GM19099 (cell line): Measurements from ENCODE around the gene LURAP1L.

ENCODE experiments used
- POLR2A ChIP-seq: IDR thresholded peaks from 3 replicates; pipeline ENCODE4 v1.6.1; 2011; ENCODE audit warnings: low read depth; ENCODE audit not compliant: insufficient read length; ENCODE audit errors: extremely low read depth

Gene LURAP1L

DNA sequence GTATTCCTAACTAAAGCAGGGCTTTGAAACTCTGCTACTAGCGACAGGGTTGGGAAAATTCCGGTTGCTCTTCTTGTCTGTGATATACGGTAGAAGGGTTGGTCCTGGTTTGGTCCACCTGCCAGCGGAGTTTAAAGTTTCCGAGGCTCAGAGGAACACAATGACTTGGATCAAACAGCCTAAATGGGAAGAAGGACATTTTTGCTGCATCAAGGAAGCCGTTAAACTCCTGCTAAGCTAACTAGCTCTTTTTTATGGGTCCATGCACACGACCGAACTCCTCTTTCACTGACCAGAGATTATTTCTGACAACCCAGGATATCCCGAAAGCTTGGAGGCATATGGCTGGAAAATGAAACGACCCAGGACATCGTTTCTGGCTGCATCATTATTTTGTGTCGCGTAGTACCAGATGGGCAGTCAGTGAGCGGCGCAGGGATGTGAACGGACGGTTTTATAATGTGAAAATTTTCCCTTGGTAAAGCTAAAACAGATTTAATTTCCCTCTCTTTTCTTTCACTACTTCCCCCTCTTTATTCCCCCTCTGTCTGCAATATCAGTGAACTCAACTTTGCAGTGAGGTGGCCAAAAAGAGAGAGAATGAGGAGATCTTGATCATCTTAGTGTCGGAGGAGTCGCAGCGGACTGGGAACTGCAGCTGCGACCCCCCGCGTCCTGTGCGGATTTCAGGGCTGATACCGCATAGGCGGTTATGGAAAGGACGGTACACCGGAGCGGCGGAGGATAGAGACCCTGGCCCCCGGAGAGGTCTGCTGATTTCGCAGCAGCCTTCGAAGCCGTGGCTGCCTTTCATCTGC, at the start of gene LURAP1L:
Gene LURAP1L, plus strand, starts transcription at position 160 of the 818 bp plus-strand sequence. CDS start 696 bp downstream, outside the sequence.
- no peak for TF ChIP-seq POLR2A

GRCh38 chr9:12726795-12727194, 48.0 kb upstream of the LURAP1L start:
- TF ChIP-seq POLR2A, result no peak

- TF ChIP-seq POLR2A, result no peak
These were observed 44.6 kb upstream of the LURAP1L start for GRCh38 chr9:12730198-12730597.

GRCh38 chr9:12730927-12731326, 43.9 kb upstream of the LURAP1L start:
- no peak for TF ChIP-seq POLR2A

GRCh38 chr9:12732971-12733370, 41.8 kb upstream of the LURAP1L start:
- TF ChIP-seq POLR2A, result no peak

- no peak for TF ChIP-seq POLR2A
These were observed 39.2 kb upstream of the LURAP1L start for GRCh38 chr9:12735665-12736064.

- no peak for TF ChIP-seq POLR2A
These were observed 36.9 kb upstream of the LURAP1L start for GRCh38 chr9:12737871-12738270.

DNA sequence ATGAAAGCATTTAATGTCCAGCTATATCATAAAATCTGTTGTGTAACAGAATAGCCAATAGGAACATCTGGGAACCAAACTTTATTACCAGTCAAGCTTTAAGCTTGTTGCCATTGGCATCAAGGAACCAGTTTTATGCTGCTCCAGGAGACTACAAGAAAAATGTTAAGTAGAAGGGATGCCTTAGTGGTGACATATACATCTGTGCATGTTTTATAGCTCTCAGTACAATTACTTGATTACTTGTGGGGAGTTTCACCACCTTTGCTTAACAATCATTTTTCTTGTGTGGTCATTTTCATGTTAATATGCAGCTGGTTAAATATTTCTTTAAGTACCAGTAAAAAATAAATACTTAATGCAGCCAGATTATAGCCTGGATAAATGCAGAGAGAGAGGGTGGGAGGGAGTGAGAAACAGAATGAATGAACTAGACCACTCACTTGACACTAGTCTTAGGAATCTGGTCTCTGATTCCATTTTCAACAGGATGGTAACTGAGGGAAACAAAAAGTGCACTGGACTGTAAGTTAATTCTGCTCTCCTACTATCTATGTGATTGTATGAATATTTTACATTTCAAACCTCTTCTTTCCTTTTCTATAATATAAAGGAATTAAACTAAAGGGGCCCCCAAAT, 35.7 kb upstream of the LURAP1L start:
- no peak for TF ChIP-seq POLR2A

DNA sequence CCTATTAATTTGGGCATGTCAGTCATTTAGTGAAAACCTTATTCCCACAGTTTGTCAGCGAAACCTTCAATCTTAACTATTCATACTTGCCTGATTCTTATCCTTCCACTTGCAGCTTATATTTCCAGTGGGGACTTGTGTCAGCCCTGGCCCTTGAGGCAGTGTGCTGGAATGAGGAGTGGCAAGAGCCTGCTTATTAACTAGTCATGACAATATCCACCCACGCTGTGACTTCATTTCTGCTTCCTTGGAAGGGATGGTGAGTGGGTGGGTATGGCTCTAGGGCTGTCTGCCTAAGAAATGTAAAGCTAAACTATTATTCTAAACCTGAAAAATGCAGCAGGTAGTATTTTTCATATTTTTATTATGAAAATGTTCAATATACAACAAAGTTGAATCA, 34.0 kb upstream of the LURAP1L start:
- no peak for TF ChIP-seq POLR2A

DNA sequence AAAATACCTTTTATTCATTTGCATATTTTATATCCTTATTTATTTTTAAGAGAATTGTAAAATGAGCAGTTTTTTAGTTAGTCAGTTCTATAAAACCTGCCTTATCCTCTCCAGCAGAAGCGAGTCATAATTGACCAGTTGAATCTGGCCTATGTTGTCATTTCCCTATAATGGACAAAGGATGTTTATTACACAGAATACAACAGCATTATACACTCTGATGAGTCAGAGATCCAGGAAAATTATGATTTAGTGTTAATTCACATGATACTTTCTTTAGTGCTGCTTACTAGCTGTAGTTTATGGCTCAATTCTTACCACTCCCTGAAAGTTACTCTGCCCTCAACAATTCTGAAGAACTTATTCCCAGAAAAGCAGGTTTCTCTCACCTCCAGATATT, 26.8 kb upstream of the LURAP1L start:
- TF ChIP-seq POLR2A, result no peak

DNA sequence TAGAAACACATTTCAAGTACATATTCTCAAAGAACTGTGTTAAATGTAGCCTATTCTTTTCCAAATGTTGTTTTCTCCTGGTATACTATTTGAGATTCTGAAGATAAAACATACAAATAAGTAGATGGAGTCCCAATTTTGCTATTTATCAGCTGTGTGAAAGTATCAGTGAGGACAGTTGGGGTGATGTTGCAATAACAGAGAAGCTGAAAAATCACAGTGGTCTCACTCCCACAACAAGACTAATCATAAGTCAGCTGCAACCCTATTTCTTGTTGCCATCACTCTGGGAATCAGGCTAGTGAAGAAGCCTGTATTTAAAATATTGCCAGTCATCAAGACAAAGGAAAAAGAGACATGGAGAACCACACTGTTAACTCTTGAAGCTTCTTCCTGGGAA, 25.9 kb upstream of the LURAP1L start:
- TF ChIP-seq POLR2A, result no peak

DNA sequence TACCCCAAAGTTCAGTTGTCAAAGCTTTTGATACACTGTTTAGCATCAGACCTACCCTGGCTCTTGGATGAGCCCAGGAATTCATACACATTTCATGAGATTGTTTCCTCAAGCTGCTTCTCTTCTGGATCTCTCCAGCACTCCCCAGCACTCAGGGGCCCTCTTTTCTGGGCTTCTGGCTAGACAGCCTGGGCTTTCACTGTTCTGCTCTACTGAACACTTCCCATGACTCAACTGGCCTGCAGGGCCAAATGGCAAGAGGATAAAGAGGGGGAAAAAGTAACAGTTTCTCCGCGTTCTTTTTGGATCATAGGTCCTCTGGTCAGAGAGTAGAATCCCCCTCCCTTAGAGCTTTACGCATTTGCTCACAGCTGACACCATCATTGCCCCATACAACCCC, 20.9 kb upstream of the LURAP1L start:
- no peak for TF ChIP-seq POLR2A

GRCh38 chr9:12759761-12760160, 15.1 kb upstream of the LURAP1L start:
- TF ChIP-seq POLR2A, result no peak

- TF ChIP-seq POLR2A, result no peak
These were observed 14.1 kb upstream of the LURAP1L start for GRCh38 chr9:12760758-12761157.

GRCh38 chr9:12764150-12764549, 10.7 kb upstream of the LURAP1L start:
- no peak for TF ChIP-seq POLR2A

DNA sequence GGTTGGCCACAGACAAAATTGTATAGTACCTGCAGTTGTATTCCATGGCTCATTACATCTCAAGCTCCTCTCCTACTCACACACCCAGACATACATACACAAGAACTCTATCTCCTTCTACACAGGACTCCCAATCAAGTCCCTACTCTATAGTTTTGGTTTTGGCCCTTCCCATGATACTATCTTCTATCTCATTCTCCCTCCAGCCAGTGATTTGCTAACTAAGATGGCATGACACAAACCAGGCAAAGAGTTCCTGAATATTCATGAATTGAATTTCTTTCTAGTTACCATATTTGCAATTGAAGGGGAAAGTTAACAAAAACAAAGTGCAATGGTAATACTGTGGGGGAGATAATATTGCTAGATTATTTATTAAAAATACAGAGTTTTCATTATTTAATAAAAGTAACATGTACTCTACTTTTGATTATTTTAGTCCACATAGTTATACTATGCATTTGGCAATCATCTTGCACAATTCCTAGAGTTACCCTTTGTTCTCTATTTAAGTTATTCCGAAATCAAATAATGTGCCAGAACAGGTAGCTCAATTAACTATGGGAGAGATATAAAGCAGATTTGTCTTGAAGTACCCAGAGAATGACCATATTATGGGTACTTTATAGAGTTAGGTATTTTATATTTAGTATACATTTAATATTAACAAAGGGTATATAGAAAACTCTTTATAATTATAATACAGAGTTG, 9.6 kb upstream of the LURAP1L start:
- no peak for TF ChIP-seq POLR2A
